Suprapubic skin (tissue), 4 donors: ENCODE data around the gene PAQR7. TPM values are rescaled to one million over a fixed set of nuclear protein-coding genes. Genes with fewer than 3 reads are reported as not detected.
A peak's percentile ranks its signal among the peaks of the same experiment; 100 is the strongest.

ENCODE experiments used
- DNase-seq, 2 donors: peaks; one replicate each; pipeline ENCODE4 v3.0.0-alpha.2; 2019; ENCODE audit warnings: low spot score in 2 of 2
- H3K27ac ChIP-seq: fragments of 200-600 bp; sonication (generic); one replicate; pipeline ENCODE4 v1.5.1; 2019
- H3K27me3 ChIP-seq: fragments of 200-600 bp; sonication (generic); one replicate; pipeline ENCODE4 v1.5.1; 2019
- H3K36me3 ChIP-seq: fragments of 200-600 bp; sonication (generic); one replicate; pipeline ENCODE4 v1.5.1; 2019
- H3K4me1 ChIP-seq: fragments of 200-600 bp; sonication (generic); one replicate; pipeline ENCODE4 v1.5.1; 2019
- H3K4me3 ChIP-seq: fragments of 200-600 bp; sonication (generic); one replicate; pipeline ENCODE4 v1.5.1; 2019; ENCODE audit warnings: mild to moderate bottlenecking
- H3K9me3 ChIP-seq: fragments of 200-600 bp; sonication (generic); one replicate; pipeline ENCODE4 v1.5.1; 2019
- EP300 ChIP-seq: sonication (generic); formaldehyde crosslinking; IDR thresholded peaks from one replicate; pipeline ENCODE4 v1.6.1; 2017; ENCODE audit warnings: antibody characterized with exemption
- POLR2A ChIP-seq, 2 donors: fragments of 450-650 bp; IDR thresholded peaks; one replicate each; pipeline ENCODE4 v1.6.1; 2017; ENCODE audit warnings: antibody characterized with exemption in 2 of 2, mild to moderate bottlenecking in 2 of 2, moderate library complexity in 2 of 2
- POLR2AphosphoS5 ChIP-seq, 3 donors: sonication (generic); formaldehyde crosslinking; IDR thresholded peaks; one replicate each; pipeline ENCODE4 v1.6.1; 2017; ENCODE audit warnings: antibody characterized with exemption in 3 of 3
- WGBS: methylation state at CpG from one replicate; pipeline ENCODE4 v1.1.5; 2018; 5-methylcytosine and 5-hydroxymethylcytosine counted together
- total RNA-seq, 4 donors: library from RNA; depleted of rRNA; stranded (reverse); fragments of >200 nt; gene quantifications; one replicate each; pipeline ENCODE4 v1.1.0, GENCODE V29; 2016
- TF ChIP-seq, protein P1 (sequence below), 2 donors: fragments of 200-600 bp in 1 of 2; fragments of 450-650 bp in 1 of 2; sonication (generic) in 1 of 2; IDR thresholded peaks; one replicate each; pipeline ENCODE4 v1.5.1; 2016 to 2019; ENCODE audit warnings: antibody characterized with exemption in 2 of 2, mild to moderate bottlenecking in 1 of 2, moderate library complexity in 1 of 2

The PAQR7 gene
- total RNA-seq, 4 donors from 2014 or later = 14.3 to 20.9 (median 16.6) TPM

DNA sequence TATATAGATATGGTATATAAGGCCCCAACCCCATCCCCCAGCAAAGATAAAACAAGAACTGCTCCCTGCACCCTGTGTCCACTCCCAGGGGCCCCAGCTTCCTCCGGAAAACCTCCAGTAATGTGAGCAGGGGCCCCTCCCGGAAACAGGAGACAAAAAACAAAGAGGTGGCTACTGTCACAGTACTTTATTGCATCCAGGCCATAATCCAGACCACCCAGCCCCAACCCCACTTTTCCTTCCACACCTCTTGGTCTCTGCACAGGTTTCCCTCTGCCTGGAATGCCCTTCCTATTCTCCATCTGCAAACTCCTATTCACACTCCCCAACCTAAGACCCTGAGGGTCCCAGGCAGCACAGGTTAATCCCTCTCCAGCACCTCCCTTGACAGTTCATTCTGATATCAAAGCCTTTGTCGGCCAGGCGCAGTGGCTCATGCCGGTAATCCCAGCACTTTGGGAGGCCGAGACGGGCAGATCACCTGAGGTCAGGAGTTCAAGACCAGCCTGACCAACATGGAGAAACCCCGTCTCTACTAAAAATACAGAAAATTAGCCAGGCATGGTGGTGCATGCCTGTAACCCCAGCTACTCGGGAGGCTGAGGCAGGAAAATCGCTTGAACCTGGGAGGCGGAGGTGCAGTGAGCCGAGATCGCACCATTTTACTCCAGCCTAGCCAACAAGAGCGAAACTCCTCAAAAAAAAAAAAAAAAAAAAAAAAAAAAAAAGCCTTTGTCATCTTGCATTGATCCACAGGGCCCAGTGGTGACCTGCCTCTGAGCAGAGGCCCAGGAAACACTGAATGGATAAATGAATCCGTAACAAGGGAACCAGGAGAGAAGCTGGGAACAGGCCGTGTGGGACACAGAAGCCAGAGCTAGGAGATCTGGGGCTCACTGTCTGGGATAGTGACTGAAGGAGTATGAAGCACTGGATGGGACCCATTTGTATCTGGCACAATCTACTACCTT lies 13.9 kb downstream of the PAQR7 start:
- 81% methylated on average over 16 of the region's 16 CpGs for WGBS
- no peak for DNase-seq
- no peak overlapping the region for H3K27ac ChIP-seq
- H3K9me3 ChIP-seq = no peaks in the 10 kb centered on the region
- no peak overlapping the region for H3K4me3 ChIP-seq
- TF ChIP-seq EP300 (no peak), POLR2A (IDR thresholded peaks at IDR 0.05) (no peak), POLR2AphosphoS5 (IDR thresholded peaks at IDR 0.05) (no peak)
- TF ChIP-seq, protein P1, sequence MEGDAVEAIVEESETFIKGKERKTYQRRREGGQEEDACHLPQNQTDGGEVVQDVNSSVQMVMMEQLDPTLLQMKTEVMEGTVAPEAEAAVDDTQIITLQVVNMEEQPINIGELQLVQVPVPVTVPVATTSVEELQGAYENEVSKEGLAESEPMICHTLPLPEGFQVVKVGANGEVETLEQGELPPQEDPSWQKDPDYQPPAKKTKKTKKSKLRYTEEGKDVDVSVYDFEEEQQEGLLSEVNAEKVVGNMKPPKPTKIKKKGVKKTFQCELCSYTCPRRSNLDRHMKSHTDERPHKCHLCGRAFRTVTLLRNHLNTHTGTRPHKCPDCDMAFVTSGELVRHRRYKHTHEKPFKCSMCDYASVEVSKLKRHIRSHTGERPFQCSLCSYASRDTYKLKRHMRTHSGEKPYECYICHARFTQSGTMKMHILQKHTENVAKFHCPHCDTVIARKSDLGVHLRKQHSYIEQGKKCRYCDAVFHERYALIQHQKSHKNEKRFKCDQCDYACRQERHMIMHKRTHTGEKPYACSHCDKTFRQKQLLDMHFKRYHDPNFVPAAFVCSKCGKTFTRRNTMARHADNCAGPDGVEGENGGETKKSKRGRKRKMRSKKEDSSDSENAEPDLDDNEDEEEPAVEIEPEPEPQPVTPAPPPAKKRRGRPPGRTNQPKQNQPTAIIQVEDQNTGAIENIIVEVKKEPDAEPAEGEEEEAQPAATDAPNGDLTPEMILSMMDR (IDR thresholded peaks at IDR 0.05) = no peak
- no peaks in the 10 kb centered on the region for H3K27me3 ChIP-seq
- H3K4me1 ChIP-seq = peaks cover 37% of the 10 kb centered on the region
- H3K36me3 ChIP-seq = peaks cover 15% of the 10 kb centered on the region

GRCh38 chr1:25858906-25859789 lies 16.4 kb downstream of the PAQR7 start, which contains the start of gene AUNIP:
Gene AUNIP (minus strand): TSS chr1:25859457. CDS start chr1:25859357, 100 bp downstream.
- peak within 1 kb of the TSS; percentile 60 for H3K4me3 ChIP-seq
- DNase-seq = peak; percentile 88 to 91
- H3K36me3 ChIP-seq = peaks cover 15% of the 10 kb centered on the region
- peak within 1 kb of the TSS; percentile 67 for H3K27ac ChIP-seq
- 3% methylated on average over 57 of the region's 77 CpGs for WGBS
- H3K4me1 ChIP-seq = peaks cover 37% of the 10 kb centered on the region
- TF ChIP-seq POLR2AphosphoS5 (IDR thresholded peaks at IDR 0.05) (peak in 1 of 3 donors; percentile 58), EP300 (no peak), POLR2A (IDR thresholded peaks at IDR 0.05) (peak in 1 of 2 donors; percentile 36)
- TF ChIP-seq, protein P1 (IDR thresholded peaks at IDR 0.05) = no peak
- H3K9me3 ChIP-seq = no peaks in the 10 kb centered on the region
- H3K27me3 ChIP-seq = no peaks in the 10 kb centered on the region

DNA sequence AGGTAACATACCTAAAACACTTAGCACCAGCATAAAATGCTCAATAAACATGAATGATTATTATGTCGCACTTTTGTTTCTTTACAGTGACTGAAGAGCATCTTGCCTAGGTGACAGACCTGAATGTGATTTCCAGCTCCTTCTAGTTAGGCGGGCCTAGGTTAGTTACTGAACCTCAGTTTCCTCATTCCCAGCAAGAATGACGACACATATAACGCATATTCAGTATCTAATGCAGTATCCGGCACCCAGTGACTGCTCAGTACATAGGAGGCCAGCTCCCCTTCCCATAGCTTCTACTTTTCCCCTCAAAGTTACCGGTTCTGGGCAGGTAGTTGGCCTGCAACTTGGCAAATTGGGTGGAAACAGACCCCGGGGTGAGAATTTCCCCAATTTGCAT lies 17.0 kb downstream of the PAQR7 start:
- TF ChIP-seq POLR2AphosphoS5 (IDR thresholded peaks at IDR 0.05) (no peak), EP300 (no peak), POLR2A (IDR thresholded peaks at IDR 0.05) (no peak)
- TF ChIP-seq, protein P1 (IDR thresholded peaks at IDR 0.05) = no peak
- H3K4me3 ChIP-seq = peak overlapping the region; percentile 60

GRCh38 chr1:25856856-25857255 lies 18.7 kb downstream of the PAQR7 start:
- Histone ChIP-seq H3K4me1 (peaks cover 23% of the 10 kb centered on the region), H3K27me3 (no peaks in the 10 kb centered on the region), H3K36me3 (no peaks in the 10 kb centered on the region), H3K4me3 (no peak overlapping the region), H3K27ac (no peak overlapping the region), H3K9me3 (no peaks in the 10 kb centered on the region)
- DNase-seq = no peak
- TF ChIP-seq POLR2AphosphoS5 (IDR thresholded peaks at IDR 0.05) = no peak
- no peak for TF ChIP-seq POLR2A (IDR thresholded peaks at IDR 0.05)
- TF ChIP-seq EP300 = no peak
- TF ChIP-seq, protein P1 (IDR thresholded peaks at IDR 0.05) = no peak
- WGBS = 82% methylated on average over 11 of the region's 11 CpGs

More for the DNA sequence above, 17.0 kb downstream of the PAQR7 start:
- H3K27me3 ChIP-seq = no peaks in the 10 kb centered on the region
- peaks cover 13% of the 10 kb centered on the region for H3K36me3 ChIP-seq
- no peaks in the 10 kb centered on the region for H3K9me3 ChIP-seq
- no peak for DNase-seq
- 43% methylated on average over 7 of the region's 7 CpGs for WGBS
- H3K27ac ChIP-seq = no peak overlapping the region
- H3K4me1 ChIP-seq = peaks cover 34% of the 10 kb centered on the region
